Measurements from ENCODE around the gene EXOG.

DNA sequence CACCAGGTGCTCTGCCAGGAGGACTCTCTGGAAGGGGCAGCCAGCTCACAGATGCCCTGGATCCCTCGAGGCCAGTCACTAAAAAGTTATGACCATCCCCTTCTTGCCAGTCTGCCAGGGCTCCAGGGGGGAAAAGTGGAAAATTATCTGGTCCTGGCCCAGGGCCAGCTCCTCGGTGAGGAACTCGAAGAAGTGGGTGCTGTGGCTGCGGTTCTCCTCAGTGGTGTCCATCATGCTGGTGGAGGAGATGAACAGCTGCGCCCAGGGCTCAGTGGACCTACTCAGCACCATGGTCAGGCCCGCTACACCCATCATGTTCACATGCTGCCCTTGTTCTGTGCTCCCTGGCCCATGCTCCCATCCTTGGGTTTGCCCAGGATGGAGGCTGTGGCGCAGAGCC lies 19.2 kb downstream of the EXOG start:
- TF ChIP-seq CTCF (IDR thresholded peaks at IDR 0.05; ENCODE audit: poor library complexity, severe bottlenecking) (no peak), SMC3 (conservative IDR thresholded peaks at IDR 0.05; ENCODE audit: poor library complexity) (no peak), EZH2 (IDR thresholded peaks at IDR 0.05; ENCODE audit: borderline replicate concordance, insufficient read depth, low read length, poor library complexity, severe bottlenecking) (no peak), RAD21 (conservative IDR thresholded peaks at IDR 0.05) (no peak), TAF1 (IDR thresholded peaks at IDR 0.05; ENCODE audit: low read depth) (no peak), POLR2AphosphoS5 (IDR thresholded peaks at IDR 0.05) (no peak), MXI1 (conservative IDR thresholded peaks at IDR 0.05; ENCODE audit: poor library complexity, severe bottlenecking) (no peak)
